Panc1 (cell line): ENCODE measurements around the gene HNRNPM.

Experiments used
- CTCF ChIP-seq: fragments of 450-650 bp; IDR thresholded peaks from 2 replicates; pipeline ENCODE4 v1.5.1; 2017; ENCODE audit warnings: mild to moderate bottlenecking
- POLR2AphosphoS5 ChIP-seq: IDR thresholded peaks from 2 replicates; pipeline ENCODE4 v1.6.1; 2012; ENCODE audit warnings: mild to moderate bottlenecking, low read depth, low read length, moderate library complexity
- REST ChIP-seq, 2 experiments: IDR thresholded peaks; 2 replicates each; pipeline ENCODE4 v1.6.1; 2011 to 2012; ENCODE audit warnings: low read depth in 2 of 2, control low read depth in 1 of 2, low read length in 1 of 2, mild to moderate bottlenecking in 1 of 2, moderate library complexity in 1 of 2; ENCODE audit not compliant: insufficient read depth in 1 of 2
- SIN3A ChIP-seq: IDR thresholded peaks from 2 replicates; pipeline ENCODE4 v1.6.1; 2012; ENCODE audit warnings: low read depth, mild to moderate bottlenecking, low read length, moderate library complexity, borderline replicate concordance; ENCODE audit not compliant: insufficient read depth

- TF ChIP-seq CTCF (no peak), POLR2AphosphoS5 (no peak), REST (IDR thresholded peaks at IDR 0.05; ENCODE audit: insufficient read depth in 1 of 2, low read depth in 2 of 2, low read length in 1 of 2) (no peak), SIN3A (no peak)
These were observed 41.0 kb upstream of the HNRNPM start for GRCh38 chr19:8403820-8404109.
